Activated naive CD8-positive, alpha-beta T cell (primary cell): ENCODE results near the gene MNT.

Experiments
- H3K27ac Mint-ChIP-seq: one replicate; pipeline ENCODE4 v1.8.0; 2021; ENCODE audit warnings: mixed read lengths
- H3K27me3 Mint-ChIP-seq: one replicate; pipeline ENCODE4 v1.8.0; 2021; ENCODE audit warnings: mixed read lengths
- H3K36me3 Mint-ChIP-seq: one replicate; pipeline ENCODE4 v1.8.0; 2021; ENCODE audit warnings: mixed read lengths
- H3K4me1 Mint-ChIP-seq: one replicate; pipeline ENCODE4 v1.8.0; 2021; ENCODE audit warnings: low read depth, mixed read lengths
- H3K4me3 Mint-ChIP-seq: one replicate; pipeline ENCODE4 v1.8.0; 2021; ENCODE audit warnings: mild to moderate bottlenecking, mixed read lengths
- H3K9me3 Mint-ChIP-seq: one replicate; pipeline ENCODE4 v1.8.0; 2021; ENCODE audit warnings: low read depth, mixed read lengths

Gene MNT

GRCh38 chr17:2371183-2372130 is 29.4 kb downstream of the MNT start:
- Mint-ChIP-seq H3K27me3 (no peaks in the 10 kb centered on the region), H3K27ac (no peak overlapping the region), H3K4me3 (no peak overlapping the region), H3K9me3 (no peaks in the 10 kb centered on the region), H3K4me1 (no peaks in the 10 kb centered on the region), H3K36me3 (no peaks in the 10 kb centered on the region)

GRCh38 chr17:2370211-2370589 is 30.7 kb downstream of the MNT start:
- Mint-ChIP-seq H3K27me3 (no peaks in the 10 kb centered on the region), H3K4me1 (no peaks in the 10 kb centered on the region), H3K4me3 (no peak overlapping the region), H3K36me3 (no peaks in the 10 kb centered on the region), H3K9me3 (no peaks in the 10 kb centered on the region), H3K27ac (no peak overlapping the region)

GRCh38 chr17:2369551-2370210 is 31.2 kb downstream of the MNT start:
- Mint-ChIP-seq H3K4me1 (no peaks in the 10 kb centered on the region), H3K27me3 (no peaks in the 10 kb centered on the region), H3K27ac (no peak overlapping the region), H3K9me3 (no peaks in the 10 kb centered on the region), H3K4me3 (no peak overlapping the region), H3K36me3 (no peaks in the 10 kb centered on the region)

GRCh38 chr17:2369039-2369438 is 31.8 kb downstream of the MNT start:
- no peaks in the 10 kb centered on the region for H3K27me3 Mint-ChIP-seq
- no peak overlapping the region for H3K27ac Mint-ChIP-seq
- H3K4me3 Mint-ChIP-seq, result no peak overlapping the region
- no peaks in the 10 kb centered on the region for H3K4me1 Mint-ChIP-seq
- no peaks in the 10 kb centered on the region for H3K36me3 Mint-ChIP-seq
- H3K9me3 Mint-ChIP-seq, result no peaks in the 10 kb centered on the region

- no peak overlapping the region for H3K4me3 Mint-ChIP-seq
- H3K4me1 Mint-ChIP-seq, result no peaks in the 10 kb centered on the region
- no peaks in the 10 kb centered on the region for H3K27me3 Mint-ChIP-seq
- H3K27ac Mint-ChIP-seq, result no peak overlapping the region
- H3K9me3 Mint-ChIP-seq, result no peaks in the 10 kb centered on the region
- H3K36me3 Mint-ChIP-seq, result no peaks in the 10 kb centered on the region
These were observed 32.5 kb downstream of the MNT start for GRCh38 chr17:2368359-2368758.

- no peaks in the 10 kb centered on the region for H3K27me3 Mint-ChIP-seq
- H3K9me3 Mint-ChIP-seq, result no peaks in the 10 kb centered on the region
- H3K4me3 Mint-ChIP-seq, result no peak overlapping the region
- H3K4me1 Mint-ChIP-seq, result no peaks in the 10 kb centered on the region
- H3K27ac Mint-ChIP-seq, result no peak overlapping the region
- H3K36me3 Mint-ChIP-seq, result no peaks in the 10 kb centered on the region
These were observed 33.9 kb downstream of the MNT start for GRCh38 chr17:2366747-2367494.

- Mint-ChIP-seq H3K4me1 (no peaks in the 10 kb centered on the region), H3K27me3 (no peaks in the 10 kb centered on the region), H3K9me3 (no peaks in the 10 kb centered on the region), H3K36me3 (no peaks in the 10 kb centered on the region), H3K4me3 (no peak overlapping the region), H3K27ac (no peak overlapping the region)
These were observed 35.7 kb downstream of the MNT start for GRCh38 chr17:2365132-2365531.

GRCh38 chr17:2364763-2365116 is 36.1 kb downstream of the MNT start:
- Mint-ChIP-seq H3K4me3 (no peak overlapping the region), H3K4me1 (no peaks in the 10 kb centered on the region), H3K9me3 (no peaks in the 10 kb centered on the region), H3K36me3 (no peaks in the 10 kb centered on the region), H3K27me3 (no peaks in the 10 kb centered on the region), H3K27ac (no peak overlapping the region)

- Mint-ChIP-seq H3K36me3 (no peaks in the 10 kb centered on the region), H3K27ac (no peak overlapping the region)
These were observed 36.8 kb downstream of the MNT start for GRCh38 chr17:2363851-2364762.

GRCh38 chr17:2363318-2363717 is 37.5 kb downstream of the MNT start:
- no peaks in the 10 kb centered on the region for H3K27me3 Mint-ChIP-seq
- no peaks in the 10 kb centered on the region for H3K9me3 Mint-ChIP-seq
- H3K27ac Mint-ChIP-seq, result no peak overlapping the region
- no peaks in the 10 kb centered on the region for H3K4me1 Mint-ChIP-seq
- H3K4me3 Mint-ChIP-seq, result no peak overlapping the region
- no peaks in the 10 kb centered on the region for H3K36me3 Mint-ChIP-seq

More at GRCh38 chr17:2363851-2364762, 36.8 kb downstream of the MNT start:
- Mint-ChIP-seq H3K4me1 (no peaks in the 10 kb centered on the region), H3K27me3 (no peaks in the 10 kb centered on the region), H3K4me3 (no peak overlapping the region), H3K9me3 (no peaks in the 10 kb centered on the region)

- Mint-ChIP-seq H3K9me3 (no peaks in the 10 kb centered on the region), H3K27ac (no peak overlapping the region), H3K4me3 (no peak overlapping the region), H3K27me3 (no peaks in the 10 kb centered on the region), H3K36me3 (no peaks in the 10 kb centered on the region), H3K4me1 (no peaks in the 10 kb centered on the region)
These were observed 38.0 kb downstream of the MNT start for GRCh38 chr17:2362881-2363280.

- Mint-ChIP-seq H3K27ac (no peak overlapping the region), H3K9me3 (no peaks in the 10 kb centered on the region), H3K36me3 (peaks cover 2% of the 10 kb centered on the region), H3K4me1 (no peaks in the 10 kb centered on the region), H3K27me3 (no peaks in the 10 kb centered on the region), H3K4me3 (no peak overlapping the region)
These were observed 38.4 kb downstream of the MNT start for GRCh38 chr17:2362416-2362815.

GRCh38 chr17:2362016-2362415 is 38.8 kb downstream of the MNT start:
- Mint-ChIP-seq H3K36me3 (peaks cover 2% of the 10 kb centered on the region), H3K27me3 (no peaks in the 10 kb centered on the region), H3K4me3 (no peak overlapping the region), H3K4me1 (no peaks in the 10 kb centered on the region), H3K9me3 (no peaks in the 10 kb centered on the region), H3K27ac (no peak overlapping the region)

- no peak overlapping the region for H3K4me3 Mint-ChIP-seq
- H3K27me3 Mint-ChIP-seq, result no peaks in the 10 kb centered on the region
- no peaks in the 10 kb centered on the region for H3K4me1 Mint-ChIP-seq
- peaks cover 2% of the 10 kb centered on the region for H3K36me3 Mint-ChIP-seq
- no peaks in the 10 kb centered on the region for H3K9me3 Mint-ChIP-seq
- H3K27ac Mint-ChIP-seq, result no peak overlapping the region
These were observed 39.7 kb downstream of the MNT start for GRCh38 chr17:2361010-2361760.
